HepG2 (cell line): Measurements from ENCODE around the gene IGFLR1. TPM values are rescaled to one million over a fixed set of nuclear protein-coding genes. Genes with fewer than 3 reads are reported as not detected.
A peak's percentile ranks its signal among the peaks of the same experiment; 100 is the strongest.

ENCODE experiments used
- AHDC1 ChIP-seq: sonication (generic); formaldehyde crosslinking; IDR thresholded peaks from 2 replicates; pipeline ENCODE4 v1.5.1; 2020; ENCODE audit warnings: mild to moderate bottlenecking, missing genetic modification reagents, borderline replicate concordance
- ATF4 ChIP-seq, 2 experiments: fragments of 450-650 bp in 1 of 2; sonication (generic) in 1 of 2; formaldehyde crosslinking; IDR thresholded peaks; 2 replicates each; pipeline versions ENCODE4 v1.5.0 to v1.8.0; 2020 to 2022; ENCODE audit warnings: mild to moderate bottlenecking in 1 of 2, missing genetic modification reagents in 1 of 2
- DBP ChIP-seq: sonication (generic); formaldehyde crosslinking; IDR thresholded peaks from 2 replicates; pipeline ENCODE4 v1.4.0; 2020; ENCODE audit warnings: missing genetic modification reagents; ENCODE audit errors: not compliant biosample characterization
- ESRRA ChIP-seq: sonication (generic); formaldehyde crosslinking; IDR thresholded peaks from 2 replicates; pipeline ENCODE4 v1.5.1; 2020; ENCODE audit warnings: mild to moderate bottlenecking, low read depth, missing genetic modification reagents
- GMEB2 ChIP-seq: IDR thresholded peaks from 2 replicates; pipeline ENCODE4 v1.6.1; 2016; ENCODE audit warnings: missing biosample characterization, missing genetic modification reagents, low read depth
- IRF2 ChIP-seq: IDR thresholded peaks from 2 replicates; pipeline ENCODE4 v1.6.1; 2018; ENCODE audit warnings: missing genetic modification reagents, missing compliant biosample characterization
- MEIS2 ChIP-seq: sonication (generic); formaldehyde crosslinking; IDR thresholded peaks from 2 replicates; pipeline ENCODE4 v1.9.0; 2021; ENCODE audit warnings: mild to moderate bottlenecking, missing genetic modification reagents
- MZF1 ChIP-seq: sonication (generic); formaldehyde crosslinking; IDR thresholded peaks from 2 replicates; pipeline ENCODE4 v1.8.1; 2023; ENCODE audit warnings: mild to moderate bottlenecking, missing genetic modification reagents, borderline replicate concordance
- PAWR ChIP-seq: sonication (generic); formaldehyde crosslinking; IDR thresholded peaks from 2 replicates; pipeline ENCODE4 v1.4.0; 2020; ENCODE audit warnings: missing genetic modification reagents, mild to moderate bottlenecking, borderline replicate concordance
- POLR2AphosphoS2 ChIP-seq: IDR thresholded peaks from 2 replicates; pipeline ENCODE4 v1.6.1; 2011; ENCODE audit warnings: low read depth, low read length, improper control_type of control experiment
- REPIN1 ChIP-seq: sonication (generic); formaldehyde crosslinking; IDR thresholded peaks from 2 replicates; pipeline ENCODE4 v1.8.0; 2022; ENCODE audit warnings: missing genetic modification reagents, low read depth, mild to moderate bottlenecking, borderline replicate concordance
- RORA ChIP-seq: sonication (generic); formaldehyde crosslinking; IDR thresholded peaks from 2 replicates; pipeline ENCODE4 v1.5.0; 2020; ENCODE audit warnings: mild to moderate bottlenecking, missing genetic modification reagents, moderate library complexity
- SALL2 ChIP-seq: sonication (generic); formaldehyde crosslinking; IDR thresholded peaks from 2 replicates; pipeline ENCODE4 v1.8.1; 2023; ENCODE audit warnings: mild to moderate bottlenecking, missing genetic modification reagents, inconsistent platforms
- SETDB1 ChIP-seq: sonication (generic); formaldehyde crosslinking; IDR thresholded peaks from 2 replicates; pipeline ENCODE4 v1.5.1; 2020; ENCODE audit warnings: missing genetic modification reagents, mild to moderate bottlenecking, borderline replicate concordance
- ZBTB34 ChIP-seq: sonication (generic); formaldehyde crosslinking; IDR thresholded peaks from 2 replicates; pipeline ENCODE4 v1.8.0; 2022; ENCODE audit warnings: mild to moderate bottlenecking, missing genetic modification reagents
- ZNF232 ChIP-seq: sonication (generic); formaldehyde crosslinking; IDR thresholded peaks from 2 replicates; pipeline ENCODE4 v1.4.0; 2020; ENCODE audit warnings: missing genetic modification reagents, borderline replicate concordance
- ZNF331 ChIP-seq: sonication (generic); formaldehyde crosslinking; IDR thresholded peaks from 2 replicates; pipeline ENCODE4 v1.4.0; 2020; ENCODE audit warnings: missing genetic modification reagents
- ZNF850 ChIP-seq: sonication (generic); formaldehyde crosslinking; conservative IDR thresholded peaks from 2 replicates; pipeline ENCODE4 v1.9.0; 2021; ENCODE audit warnings: mild to moderate bottlenecking, missing genetic modification reagents
- polyA plus RNA-seq, 8 experiments: library from polyadenylated mRNA; depleted of rRNA in 3 of 8; stranded (reverse) in 7 of 8; unstranded in 1 of 8; fragments of >200 nt; fragmentation: Illumina TruSeq in 4 of 8; extraction: Trizol in 4 of 8; gene quantifications; 2 replicates each; pipeline versions ENCODE4 v1.2.1 to v1.2.3, GENCODE V29; 2011 to 2016; ENCODE audit warnings: low read depth in 4 of 8, missing spikeins in 1 of 8, mixed read lengths in 1 of 8; ENCODE audit not compliant: insufficient read depth in 1 of 8
- total RNA-seq, 5 experiments: library from RNA; depleted of rRNA; stranded (reverse); fragments of >200 nt; fragmentation: Illumina TruSeq; extraction: Trizol; gene quantifications; 2 replicates each; pipeline ENCODE4 v1.2.3, GENCODE V29; 2016; ENCODE audit warnings: low read depth in 1 of 5

IGFLR1 gene
- total and polyA plus RNA-seq, 2 of the 13 experiments (the other 11 are each of a cell fraction or from before 2014, with no cell fraction given): 5.4 to 8.9 TPM

- TF ChIP-seq AHDC1 (CRISPR knock-in tag) (no peak), ZNF850 (CRISPR knock-in tag) (no peak), PAWR (no peak; the same call in 1 of the 2 replicates), ESRRA (CRISPR knock-in tag) (peak; percentile 23; the same call in 1 of the 2 replicates), ZNF331 (peak; percentile 17; the same call in 1 of the 2 replicates), ZBTB34 (no peak), MZF1 (CRISPR knock-in tag) (no peak), IRF2 (CRISPR knock-in tag) (no peak), POLR2AphosphoS2 (no peak), MEIS2 (no peak; the same call in 1 of the 2 replicates), ATF4 (CRISPR knock-in tag; IDR thresholded peaks at IDR 0.05) (peak in 1 of 2 experiments; percentile 62; a peak in 1 of 4 replicates), GMEB2 (CRISPR knock-in tag) (no peak), DBP (CRISPR knock-in tag) (no peak), ZNF232 (CRISPR knock-in tag) (no peak), SETDB1 (CRISPR knock-in tag) (no peak), REPIN1 (CRISPR knock-in tag) (no peak; the same call in 1 of the 2 replicates), RORA (CRISPR knock-in tag) (no peak), SALL2 (CRISPR knock-in tag) (peak; percentile 4)
Observed at GRCh38 chr19:35715981-35716800, 26.1 kb downstream of the IGFLR1 start (continued).
